Lung (tissue), 12 donors: ENCODE data around the gene IQCN. TPM values are rescaled to one million over a fixed set of nuclear protein-coding genes. Genes with fewer than 3 reads are reported as not detected.

Experiments used
- ATAC-seq: fragments of 200-7000 bp; cut with Tn5 transposase; one replicate; pipeline ENCODE4 v1.9.1; 2020; ENCODE audit warnings: moderate number of reproducible peaks; ENCODE audit not compliant: insufficient read depth, low FRiP score
- DNase-seq, 3 donors: peaks; one replicate each; pipeline ENCODE4 v3.0.0-alpha.2; 2013 to 2017
- H3K27ac ChIP-seq, 2 donors: one replicate each; pipeline ENCODE4 v1.5.1; 2013; ENCODE audit warnings: mild to moderate bottlenecking in 2 of 2, moderate library complexity in 2 of 2, control low read depth in 1 of 2, inconsistent platforms in 1 of 2, low read depth in 1 of 2, low read length in 1 of 2
- H3K27me3 ChIP-seq, 3 donors: one replicate each; pipeline ENCODE4 v1.5.1; 2013; ENCODE audit warnings: low read length in 2 of 3; ENCODE audit not compliant: control insufficient read depth in 3 of 3, insufficient read depth in 3 of 3
- H3K36me3 ChIP-seq, 4 donors: one replicate each; pipeline ENCODE4 v1.5.1; 2013; ENCODE audit warnings: low read length in 4 of 4, mild to moderate bottlenecking in 1 of 4, moderate library complexity in 1 of 4; ENCODE audit not compliant: control insufficient read depth in 4 of 4, insufficient read depth in 4 of 4
- H3K4me1 ChIP-seq, 5 donors: one replicate each; pipeline ENCODE4 v1.5.1; 2013; ENCODE audit warnings: low read length in 5 of 5, mild to moderate bottlenecking in 2 of 5, moderate library complexity in 1 of 5; ENCODE audit not compliant: control insufficient read depth in 5 of 5, insufficient read depth in 5 of 5
- H3K4me3 ChIP-seq: one replicate; pipeline ENCODE4 v1.5.1; 2013; ENCODE audit warnings: mild to moderate bottlenecking, control low read depth, moderate library complexity
- H3K9ac ChIP-seq, 2 donors: one replicate each; pipeline ENCODE4 v1.5.1; 2013; ENCODE audit warnings: low read length in 2 of 2, control low read depth in 1 of 2; ENCODE audit not compliant: insufficient read depth in 1 of 2
- H3K9me3 ChIP-seq, 4 donors: one replicate each; pipeline ENCODE4 v1.5.1; 2013; ENCODE audit warnings: low read length in 3 of 4, mild to moderate bottlenecking in 1 of 4, moderate library complexity in 1 of 4; ENCODE audit not compliant: control insufficient read depth in 4 of 4, insufficient read depth in 3 of 4
- CTCF ChIP-seq: IDR thresholded peaks from 2 replicates; pipeline ENCODE4 v1.5.1; 2012; ENCODE audit warnings: mild to moderate bottlenecking; ENCODE audit errors: control extremely low read depth, extremely low read depth
- WGBS, 2 donors: extraction: QIAGEN DNeasy Blood & Tissue Kit; methylation state at CpG; one replicate each; pipeline ENCODE4 v1.1.7; 2013; 5-methylcytosine and 5-hydroxymethylcytosine counted together
- polyA plus RNA-seq, 2 donors: library from polyadenylated mRNA; stranded (reverse); fragments of 200-250 nt; gene quantifications; one replicate each; pipeline ENCODE4 v1.2.1, GENCODE V29; 2013
- total RNA-seq, 2 donors: library from RNA; depleted of rRNA in 1 of 2; stranded (reverse); fragments of >200 nt in 1 of 2; gene quantifications; one replicate each; pipeline ENCODE4 v1.2.1, GENCODE V29; 2014 to 2021
- donor health status: control.
- donor health status: control.
- donor health status: Bipolar disorder and iron deficiency.
- donor health status: healthy.
- donor health status: DM: yes; HTN: yes; CAD: no.

The IQCN gene
- total and polyA plus RNA-seq, 4 donors: 0.69 to 5.5 (median 3.3) TPM

GRCh38 chr19:18304458-18305310, 30.4 kb upstream of the IQCN start:
- H3K36me3 ChIP-seq: peaks cover 0 to 16% (median 2%) of the 10 kb centered on the region in 4 donors
- H3K4me3 ChIP-seq: peak overlapping the region; percentile 10
- TF ChIP-seq CTCF: no peak
- WGBS, 2 donors: 1 to 2% methylated on average over 29 of the region's 29 CpGs
- DNase-seq: peak; percentile 88 to 91 (median 89)
- H3K9me3 ChIP-seq: no peaks in the 10 kb centered on the region
- ATAC-seq: peak; percentile 83
- H3K27me3 ChIP-seq: no peaks in the 10 kb centered on the region
- peaks cover 0 to 32% (median 13%) of the 10 kb centered on the region in 5 donors for H3K4me1 ChIP-seq
- H3K27ac ChIP-seq: peak overlapping the region; percentile 96 to 99
- H3K9ac ChIP-seq: peak overlapping the region; percentile 8 to 60

GRCh38 chr19:18304208-18304457, 29.9 kb upstream of the IQCN start:
- no peak for DNase-seq
- 3 to 12% methylated on average over 2 of the region's 2 CpGs for WGBS, 2 donors
- H3K36me3 ChIP-seq: peaks cover 0 to 11% (median 2%) of the 10 kb centered on the region in 4 donors
- H3K27ac ChIP-seq: peak overlapping the region; percentile 96 to 99
- no peak overlapping the region for H3K9ac ChIP-seq
- H3K4me3 ChIP-seq: no peak overlapping the region
- TF ChIP-seq CTCF: no peak
- H3K27me3 ChIP-seq: no peaks in the 10 kb centered on the region
- no peak for ATAC-seq
- no peaks in the 10 kb centered on the region for H3K9me3 ChIP-seq
- H3K4me1 ChIP-seq: peaks cover 0 to 32% (median 13%) of the 10 kb centered on the region in 5 donors

- no peak overlapping the region for H3K9ac ChIP-seq
- no peak for TF ChIP-seq CTCF
- no peak for ATAC-seq
These were observed 27.5 kb upstream of the IQCN start for GRCh38 chr19:18301718-18302111.

More at GRCh38 chr19:18301718-18302111, 27.5 kb upstream of the IQCN start:
- no peak for DNase-seq
- Histone ChIP-seq H3K4me1 (peaks cover 0 to 32% (median 10%) of the 10 kb centered on the region in 5 donors), H3K9me3 (no peaks in the 10 kb centered on the region), H3K27ac (peak overlapping the region; percentile 64 to 83), H3K27me3 (no peaks in the 10 kb centered on the region), H3K4me3 (no peak overlapping the region), H3K36me3 (peaks cover 0 to 4% (median 0%) of the 10 kb centered on the region in 4 donors)
- 72 to 74% methylated on average over 4 of the region's 4 CpGs for WGBS, 2 donors
